GM18505 (cell line): Measurements from ENCODE around the gene KLRC1.
"Not testable (repeated sequence)": the region's sequence is repeated elsewhere in the genome, so short reads cannot be mapped to it uniquely, and the experiment has no call there.

ENCODE experiments used
- ATAC-seq: cut with Tn5 transposase; IDR thresholded peaks from one replicate; pipeline ENCODE4 v1.9.1; 2021; ENCODE audit not compliant: unreplicated experiment
- POLR2A ChIP-seq: IDR thresholded peaks from 4 replicates; pipeline ENCODE4 v1.6.1; 2011; ENCODE audit warnings: borderline replicate concordance; ENCODE audit not compliant: insufficient read depth, insufficient read length; ENCODE audit errors: extremely low read depth

Gene KLRC1

DNA sequence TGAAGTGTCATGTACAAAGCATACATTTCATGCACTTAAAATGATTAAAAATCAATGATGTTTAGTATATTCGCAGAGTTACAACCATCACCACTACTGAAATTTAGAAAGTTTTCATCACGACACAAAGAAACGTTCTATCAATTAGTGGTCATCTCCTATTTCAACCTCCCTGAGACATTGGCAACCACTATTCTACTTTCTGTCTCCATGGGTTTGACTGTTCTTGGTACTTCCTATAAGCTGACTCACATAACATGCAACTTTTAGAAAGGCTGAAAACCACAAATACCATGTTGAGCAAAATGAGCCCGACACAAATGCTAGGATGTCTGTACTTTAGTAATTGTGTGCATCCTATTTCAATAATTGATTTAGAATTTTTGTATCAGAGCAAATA, 22.6 kb downstream of the KLRC1 start:
- not testable (repeated sequence) for ATAC-seq

DNA sequence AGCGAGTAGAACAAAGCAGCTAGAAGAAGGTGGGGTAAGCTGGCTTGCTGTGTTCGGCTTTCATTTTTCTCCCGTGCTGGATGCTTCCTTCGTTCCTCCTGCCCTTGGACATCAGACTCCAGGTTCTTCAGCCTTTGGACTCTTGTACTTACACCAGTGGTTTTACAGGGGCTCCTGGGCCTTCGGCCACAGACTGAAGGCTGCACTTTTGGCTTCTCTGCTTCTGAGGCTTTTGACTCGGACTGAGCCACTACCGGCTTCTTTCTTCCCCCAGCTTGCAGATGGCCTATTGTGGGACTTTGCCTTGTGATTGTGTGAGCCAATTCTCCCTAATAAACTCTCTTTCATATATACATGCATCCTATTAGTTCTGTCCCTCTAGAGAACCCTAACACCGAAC, 27.2 kb downstream of the KLRC1 start:
- ATAC-seq: not testable (repeated sequence)

DNA sequence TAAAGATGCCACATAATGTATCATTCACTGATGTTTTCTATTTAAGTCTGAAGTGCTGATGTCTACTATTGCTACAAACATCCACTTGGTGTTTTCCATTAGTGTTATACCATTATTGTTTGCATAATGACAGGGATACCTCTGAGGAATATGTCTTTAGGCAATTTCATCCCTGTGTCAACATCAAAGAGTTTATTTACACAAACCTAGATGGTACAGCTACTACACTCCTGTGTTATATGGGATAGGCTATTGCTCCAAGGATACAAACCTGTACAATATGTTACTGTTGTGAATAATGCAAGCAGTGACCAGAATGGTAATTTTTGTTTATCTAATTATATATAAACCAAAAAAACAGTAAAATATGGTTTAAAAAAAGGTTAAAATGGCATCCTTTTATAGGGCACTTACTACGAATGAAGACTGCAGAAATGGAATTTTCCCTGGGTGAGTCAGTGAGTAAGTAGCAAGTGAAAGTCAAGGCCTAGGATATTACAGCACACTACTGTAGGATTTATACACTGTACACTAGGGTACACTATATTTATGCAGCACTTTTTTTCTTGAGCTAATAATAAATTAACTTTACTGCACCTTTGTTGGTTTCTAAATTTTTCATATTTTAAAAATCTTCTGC, 28.8 kb downstream of the KLRC1 start:
- ATAC-seq: not testable (repeated sequence)

DNA sequence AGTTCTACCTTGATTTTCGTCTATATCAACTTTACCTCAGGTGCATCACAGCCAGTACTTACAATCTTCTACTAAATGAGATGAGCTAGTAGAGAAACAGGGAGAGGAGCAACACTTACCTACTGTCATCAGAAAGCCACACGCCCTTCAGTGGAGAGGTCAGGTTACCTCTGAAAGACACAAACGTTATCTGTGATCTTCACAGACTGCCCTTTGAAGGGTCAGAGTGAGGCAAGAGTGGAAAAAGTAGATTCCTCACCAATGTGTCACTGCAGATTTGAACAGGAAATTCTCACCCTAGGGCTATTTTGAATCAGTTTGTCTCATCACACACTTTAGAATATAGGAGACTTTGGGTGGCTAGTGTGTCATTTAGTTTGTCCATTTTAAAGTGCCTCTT, 31.0 kb downstream of the KLRC1 start:
- ATAC-seq: not testable (repeated sequence)

DNA sequence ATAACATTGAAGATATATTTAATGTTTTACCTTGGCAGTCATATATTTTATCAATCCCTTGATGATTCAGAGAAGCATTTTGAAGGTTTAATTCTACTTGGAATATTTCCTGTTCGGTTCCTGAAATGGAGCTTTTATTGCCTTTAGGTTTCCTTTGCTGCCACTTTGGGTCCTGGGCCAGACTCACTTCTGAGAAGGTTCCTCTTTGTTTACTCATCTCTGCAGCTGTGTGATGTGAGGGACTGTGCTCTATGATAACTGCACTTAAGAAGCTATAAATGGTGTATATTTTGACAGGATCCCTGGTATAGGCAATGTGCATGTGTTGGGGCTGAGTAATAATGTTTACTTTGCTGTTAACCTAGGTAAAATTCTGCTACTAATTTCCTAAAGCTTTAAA, 32.8 kb downstream of the KLRC1 start, which contains the start of gene KLRC3:
TSS of gene KLRC3 (minus strand) at position 262 of the 400 bp plus-strand sequence. CDS start at position 217, 45 bp downstream.
- ATAC-seq: not testable (repeated sequence)

DNA sequence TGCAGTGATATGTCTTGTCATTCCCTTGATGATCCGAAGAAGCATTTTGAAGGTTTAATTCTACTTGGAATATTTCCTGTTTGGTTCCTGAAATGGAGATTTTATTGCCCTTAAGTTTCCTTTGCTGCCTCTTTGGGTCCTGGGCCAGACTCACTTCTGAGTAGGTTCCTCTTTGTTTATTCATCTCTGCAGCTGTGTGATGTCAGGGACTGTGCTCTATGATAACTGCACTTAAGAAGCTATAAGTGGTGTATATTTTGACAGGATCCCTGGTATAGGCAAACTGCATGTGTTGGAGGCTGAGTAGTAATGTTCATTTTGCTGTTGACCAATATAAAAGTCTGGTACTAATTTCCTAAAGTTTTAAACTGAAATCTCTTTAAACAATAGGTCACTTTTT, 43.8 kb downstream of the KLRC1 start, which contains the start of gene KLRC4:
TSS of gene KLRC4 (minus strand) at position 366 of the 400 bp plus-strand sequence. CDS start at position 184, 182 bp downstream.
- no peak for TF ChIP-seq POLR2A
- ATAC-seq: no peak

DNA sequence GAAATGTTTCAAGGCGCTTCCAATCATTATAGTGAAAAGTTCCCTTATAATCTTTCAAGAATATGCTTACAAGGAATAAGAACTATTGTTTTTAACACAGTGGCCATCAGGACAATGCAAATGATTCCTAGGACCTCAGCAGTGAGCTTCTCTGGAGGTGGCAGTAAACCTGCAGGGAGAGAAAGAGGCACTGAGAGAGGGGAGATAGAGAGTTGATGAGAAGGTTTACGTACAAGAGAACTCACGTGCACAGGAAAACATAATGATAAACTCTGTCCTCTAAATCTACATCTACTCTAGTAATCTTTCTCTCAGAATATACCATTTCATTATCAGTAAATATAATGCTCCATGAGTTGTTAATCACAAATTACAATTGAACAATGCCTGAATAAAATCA, 44.3 kb downstream of the KLRC1 start:
- no peak for ATAC-seq
- no peak for TF ChIP-seq POLR2A

DNA sequence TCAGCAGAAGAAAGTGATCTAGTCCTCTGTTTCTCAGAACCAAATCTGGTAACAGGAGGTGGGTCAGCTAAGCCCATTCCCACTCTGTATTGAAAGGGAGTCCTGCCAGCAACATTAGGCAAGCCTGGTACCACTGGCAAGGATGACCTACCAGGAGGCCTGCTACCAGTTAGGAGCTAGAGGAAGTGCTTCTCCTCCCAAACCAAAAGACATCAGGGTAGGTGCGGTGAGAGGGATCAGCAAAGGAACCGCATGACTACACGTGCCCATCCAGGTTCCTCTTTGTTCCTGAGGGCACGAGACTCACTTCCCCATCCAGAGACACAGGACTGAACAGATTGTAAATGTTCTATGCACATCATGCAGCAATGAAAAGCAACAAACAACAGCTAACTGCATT, 46.5 kb downstream of the KLRC1 start:
- ATAC-seq: no peak
- TF ChIP-seq POLR2A: no peak

DNA sequence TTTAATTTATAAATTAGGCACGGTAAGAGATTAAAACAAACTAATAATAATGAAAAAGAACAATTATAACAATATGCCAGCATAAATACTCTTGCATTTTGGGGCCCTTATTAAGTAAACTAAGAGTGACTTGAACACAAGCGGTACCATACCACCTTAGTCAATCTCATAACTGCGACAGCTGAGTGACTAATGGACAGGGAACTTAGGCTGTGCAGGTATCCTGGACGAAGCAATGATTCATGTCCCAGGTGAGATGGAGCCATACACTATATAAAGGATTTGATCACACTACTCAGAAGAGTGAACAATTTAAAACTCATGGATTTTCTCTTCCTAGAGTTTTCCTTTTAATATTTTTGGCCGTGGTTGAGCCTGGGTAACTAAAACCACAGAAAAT, 47.9 kb downstream of the KLRC1 start:
- no peak for TF ChIP-seq POLR2A
- no peak for ATAC-seq

DNA sequence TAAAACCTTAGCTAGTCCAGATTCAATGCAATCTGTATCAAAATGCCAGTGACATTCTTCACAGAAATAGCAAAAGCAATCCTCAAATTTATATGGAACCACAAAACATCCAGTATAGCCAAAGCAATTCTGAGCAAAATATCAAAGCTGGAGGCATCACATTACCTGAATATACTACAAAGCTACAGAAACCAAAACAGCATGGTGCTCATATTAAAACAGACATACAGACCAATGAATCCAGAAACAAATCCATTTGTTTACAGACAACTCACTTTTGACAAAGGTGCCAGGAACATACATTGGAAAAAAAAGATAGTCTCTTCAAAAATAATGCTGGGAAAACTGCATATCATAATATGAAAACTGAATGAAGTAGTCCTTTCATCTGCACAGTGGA, 48.4 kb downstream of the KLRC1 start:
- no peak for ATAC-seq
- no peak for TF ChIP-seq POLR2A

DNA sequence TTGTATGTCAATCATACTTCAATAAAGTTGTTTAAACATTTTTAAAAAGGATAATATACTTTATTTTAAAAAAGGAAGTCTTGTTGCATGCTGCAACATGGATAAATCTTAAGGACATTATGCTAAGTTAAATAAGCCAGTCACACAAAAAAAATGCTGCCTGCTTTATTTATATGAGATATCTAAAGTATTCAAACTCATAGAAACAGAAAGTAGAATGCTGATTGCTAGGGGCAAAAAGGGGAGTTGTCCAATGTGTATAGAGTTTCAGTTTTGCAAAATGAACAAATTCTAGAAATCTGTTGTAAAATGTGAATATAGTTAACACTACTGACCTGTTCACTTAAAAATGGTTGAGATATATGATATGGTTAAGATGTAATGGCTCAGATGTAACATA, 52.3 kb downstream of the KLRC1 start:
- no peak for ATAC-seq
- TF ChIP-seq POLR2A: no peak

DNA sequence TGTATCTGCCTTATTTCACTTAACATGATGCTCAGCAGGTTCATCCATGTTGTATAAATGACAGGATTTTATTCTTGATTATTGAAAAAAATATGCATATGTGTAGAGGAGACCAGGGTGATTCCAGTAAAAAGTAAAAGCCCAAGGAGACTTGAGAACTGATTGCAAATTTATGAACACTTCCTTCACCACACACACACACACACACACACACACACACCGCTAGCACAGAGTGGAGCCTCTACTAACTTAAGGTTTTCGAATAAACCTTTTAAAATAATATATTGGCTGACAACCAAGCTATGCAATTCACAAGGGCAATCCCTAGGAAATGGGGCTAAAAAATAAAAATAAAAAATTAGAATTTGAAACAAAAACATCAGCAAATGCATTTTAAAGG, 55.0 kb downstream of the KLRC1 start:
- TF ChIP-seq POLR2A: no peak
- ATAC-seq: no peak

DNA sequence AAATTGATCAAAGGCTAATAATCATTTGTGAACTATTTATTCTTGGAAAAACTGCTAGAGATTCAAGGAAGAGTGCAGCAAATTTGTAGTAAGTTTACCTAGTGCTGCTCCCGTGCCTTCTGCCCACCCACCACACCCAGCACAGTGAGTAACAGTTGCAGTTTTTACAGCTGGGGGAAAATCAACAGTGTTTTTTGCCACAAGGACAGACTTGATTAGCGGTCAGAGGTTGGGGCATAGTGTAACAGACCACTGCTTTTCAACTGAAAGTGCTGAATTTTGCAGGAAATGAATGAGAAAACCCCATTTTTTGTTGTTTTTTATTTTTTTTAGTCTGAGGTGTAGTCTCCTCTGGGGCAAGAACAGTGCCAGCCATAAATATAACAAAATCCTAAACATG, 55.9 kb downstream of the KLRC1 start:
- no peak for TF ChIP-seq POLR2A

DNA sequence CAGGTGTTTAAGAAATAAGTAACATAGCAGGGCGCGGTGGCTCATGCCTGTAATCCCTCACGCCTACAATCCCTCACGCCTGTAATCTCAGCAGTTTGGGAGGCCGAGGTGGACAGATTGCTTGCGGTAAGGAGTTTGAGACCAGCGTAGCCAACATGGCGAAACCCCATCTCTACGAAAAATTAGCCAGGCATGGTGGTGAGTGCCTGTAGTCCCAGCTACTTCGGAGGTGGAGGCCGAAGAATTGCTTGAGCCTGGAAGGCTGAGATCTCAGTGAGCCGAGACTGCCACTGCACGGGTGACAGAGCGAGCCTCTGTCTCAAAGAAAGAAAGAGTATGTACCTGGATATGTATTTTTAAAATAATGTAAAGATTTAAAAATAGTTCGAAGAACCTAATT, 57.0 kb downstream of the KLRC1 start:
- ATAC-seq: not testable (repeated sequence)

More for the DNA sequence above, 55.9 kb downstream of the KLRC1 start:
- no peak for ATAC-seq
